Anterior cingulate cortex (tissue), 58 donors: ENCODE data around the gene OTOG.

Experiments used
- DNase-seq, 58 donors: peaks; one replicate each; lab custom pipeline; 2025; lab: John Stamatoyannopoulos, UW

The OTOG gene

DNA sequence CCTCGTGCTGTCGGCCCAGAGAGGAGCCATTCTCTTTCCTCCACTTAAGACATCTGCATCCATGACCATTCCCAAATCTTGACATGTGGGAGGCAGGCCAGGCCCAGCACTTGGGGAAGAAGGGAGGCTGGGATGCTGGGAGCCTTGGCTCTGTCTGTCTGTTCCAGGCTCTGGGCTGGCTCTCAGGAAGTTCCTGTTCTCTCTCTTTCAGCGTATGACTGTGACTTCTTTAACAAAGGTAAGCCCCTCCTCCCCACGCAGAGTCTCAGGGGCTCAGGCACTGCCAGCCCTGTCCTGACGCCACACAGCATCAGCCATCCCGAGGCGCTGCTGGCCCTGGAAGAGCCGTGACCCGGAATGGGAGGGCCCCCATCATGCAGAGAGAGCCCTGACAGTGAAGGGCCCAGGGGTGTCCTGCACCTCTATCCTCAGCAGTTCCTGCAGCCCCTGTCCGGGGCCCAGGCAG, 52.4 kb downstream of the OTOG start:
- no peak for DNase-seq

- DNase-seq: no peak
These were observed 53.5 kb downstream of the OTOG start for GRCh38 chr11:17600316-17601255.

GRCh38 chr11:17601256-17601671, 54.2 kb downstream of the OTOG start:
- no peak for DNase-seq

GRCh38 chr11:17601676-17602075, 54.6 kb downstream of the OTOG start:
- DNase-seq: no peak

GRCh38 chr11:17602105-17603001, 55.3 kb downstream of the OTOG start:
- DNase-seq: no peak

GRCh38 chr11:17603056-17603825, 56.2 kb downstream of the OTOG start:
- no peak for DNase-seq

DNA sequence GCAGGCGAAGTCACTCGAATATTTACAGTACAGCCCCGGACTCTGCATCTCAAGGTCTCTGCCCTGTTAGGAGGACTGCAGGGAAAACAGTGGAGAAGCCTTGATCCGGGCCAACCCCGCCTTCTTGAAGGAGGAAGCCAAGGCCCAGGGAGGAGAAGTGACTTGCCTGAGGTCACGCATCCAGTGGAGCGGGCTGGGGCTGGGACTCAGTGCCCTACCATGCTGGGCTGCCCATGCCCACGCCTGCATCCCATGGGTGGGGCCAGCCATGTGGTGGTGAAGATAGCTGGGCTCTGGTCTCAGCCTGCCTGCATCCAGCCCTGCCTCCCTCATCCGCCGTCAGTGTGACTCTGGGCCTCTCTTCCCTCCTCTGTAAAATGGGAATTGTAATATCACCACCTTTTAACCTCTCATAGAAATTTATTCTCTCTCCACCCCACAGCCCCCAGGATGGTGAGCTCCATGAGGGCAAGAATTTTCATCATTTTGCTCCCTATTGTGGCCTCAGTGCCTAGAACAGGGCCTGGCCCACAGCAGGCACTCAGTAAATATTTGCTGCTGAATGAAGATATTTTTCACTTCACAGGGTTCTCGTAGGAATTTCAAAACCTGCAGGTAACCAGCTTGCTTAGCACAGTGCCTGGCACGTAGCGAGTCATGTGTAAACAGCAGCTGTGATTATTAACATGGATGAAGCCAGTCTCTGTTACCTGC, 57.3 kb downstream of the OTOG start:
- DNase-seq: no peak

- no peak for DNase-seq
These were observed 57.8 kb downstream of the OTOG start for GRCh38 chr11:17604915-17605233.

GRCh38 chr11:17605651-17606122, 58.6 kb downstream of the OTOG start:
- DNase-seq: no peak

GRCh38 chr11:17606233-17607082, 59.4 kb downstream of the OTOG start:
- DNase-seq: no peak

- DNase-seq: no peak
These were observed 60.0 kb downstream of the OTOG start for GRCh38 chr11:17607083-17607429.

DNA sequence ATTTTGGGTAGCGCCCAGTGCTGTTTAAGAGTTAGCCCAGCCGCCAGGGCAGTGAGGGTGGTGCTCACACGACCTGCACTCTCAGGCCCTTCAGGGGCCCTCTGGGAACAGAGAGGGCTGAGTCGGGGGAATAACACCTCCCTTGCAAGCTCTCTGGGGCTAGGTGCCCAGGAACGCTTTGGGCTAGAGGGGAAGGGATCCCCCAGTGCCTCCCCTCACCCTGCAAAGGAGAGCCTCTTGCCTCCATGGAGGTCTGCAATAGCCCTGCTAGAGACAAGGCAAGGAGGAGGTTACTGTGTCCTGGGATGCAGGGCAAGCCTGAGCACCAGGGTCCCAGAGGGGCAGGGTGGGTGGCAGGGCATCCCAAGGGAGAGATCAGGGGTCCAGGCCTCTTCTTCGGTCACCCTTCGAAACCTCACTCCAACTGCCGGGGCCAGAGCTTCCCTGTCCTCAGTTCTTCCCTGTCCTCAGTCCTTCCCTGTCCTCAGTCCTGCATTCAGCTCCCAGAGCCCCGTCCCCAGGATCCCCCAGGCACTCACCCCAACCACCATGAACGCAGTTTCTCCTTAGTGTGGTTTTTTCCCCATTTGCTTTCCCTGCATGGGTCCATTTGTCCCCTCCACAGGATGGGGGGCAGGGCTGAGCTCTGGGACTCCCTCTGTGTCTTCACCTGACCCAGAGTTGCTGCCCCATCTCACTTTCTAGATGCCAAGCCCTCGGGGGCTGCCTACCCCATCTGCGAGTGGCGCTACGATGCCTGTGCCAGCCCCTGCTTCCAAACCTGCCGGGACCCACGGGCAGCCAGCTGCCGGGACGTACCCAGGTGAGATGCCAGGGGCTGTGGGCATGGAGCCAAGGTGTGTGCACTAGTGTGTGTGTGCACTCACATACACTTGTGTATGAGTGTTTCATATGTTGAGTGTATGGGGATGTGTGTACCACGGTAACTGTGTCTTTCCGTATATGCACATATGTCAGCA, 60.8 kb downstream of the OTOG start:
- no peak for DNase-seq

GRCh38 chr11:17608821-17609220, 61.8 kb downstream of the OTOG start:
- DNase-seq: no peak

DNA sequence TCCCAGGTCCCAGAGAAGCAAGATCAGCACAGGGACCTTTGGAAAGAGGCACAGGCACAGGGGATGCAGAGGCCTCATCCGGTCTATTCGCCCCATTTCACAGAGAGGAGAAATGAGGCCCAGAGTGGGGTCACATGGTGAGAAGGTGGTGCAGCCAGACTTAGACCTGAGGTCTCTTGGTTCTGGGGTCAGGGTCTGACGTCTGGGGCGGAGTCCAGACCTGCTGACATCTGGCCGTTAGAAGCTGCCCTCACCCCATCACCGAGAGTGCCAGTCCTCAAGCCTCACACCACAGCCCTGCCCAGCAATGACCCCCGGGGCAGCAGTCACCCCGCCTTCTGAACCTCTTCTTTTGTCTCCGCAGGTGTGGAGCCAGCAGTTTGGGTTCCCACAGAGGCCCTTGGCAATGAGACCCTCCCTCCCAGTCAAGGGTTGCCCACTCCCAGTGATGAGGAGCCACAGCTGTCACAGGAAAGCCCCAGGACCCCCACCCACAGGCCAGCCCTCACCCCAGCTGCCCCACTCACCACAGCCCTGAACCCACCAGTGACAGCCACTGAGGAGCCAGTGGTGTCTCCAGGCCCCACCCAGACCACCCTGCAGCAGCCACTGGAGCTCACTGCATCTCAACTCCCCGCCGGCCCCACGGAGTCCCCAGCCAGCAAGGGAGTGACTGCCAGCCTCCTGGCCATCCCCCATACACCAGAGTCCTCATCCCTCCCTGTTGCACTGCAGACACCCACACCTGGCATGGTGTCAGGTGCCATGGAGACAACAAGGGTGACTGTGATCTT, 62.4 kb downstream of the OTOG start:
- DNase-seq: no peak

GRCh38 chr11:17610085-17610894, 63.2 kb downstream of the OTOG start:
- no peak for DNase-seq

GRCh38 chr11:17611049-17611448, 64.0 kb downstream of the OTOG start:
- DNase-seq: no peak
